ENCODE results near the gene SLC24A3. TPM values are rescaled to one million over a fixed set of nuclear protein-coding genes. Genes with fewer than 3 reads are reported as not detected.

Gene SLC24A3
- total RNA-seq, 1 donor from 2014 or later = 0.62 TPM

DNA sequence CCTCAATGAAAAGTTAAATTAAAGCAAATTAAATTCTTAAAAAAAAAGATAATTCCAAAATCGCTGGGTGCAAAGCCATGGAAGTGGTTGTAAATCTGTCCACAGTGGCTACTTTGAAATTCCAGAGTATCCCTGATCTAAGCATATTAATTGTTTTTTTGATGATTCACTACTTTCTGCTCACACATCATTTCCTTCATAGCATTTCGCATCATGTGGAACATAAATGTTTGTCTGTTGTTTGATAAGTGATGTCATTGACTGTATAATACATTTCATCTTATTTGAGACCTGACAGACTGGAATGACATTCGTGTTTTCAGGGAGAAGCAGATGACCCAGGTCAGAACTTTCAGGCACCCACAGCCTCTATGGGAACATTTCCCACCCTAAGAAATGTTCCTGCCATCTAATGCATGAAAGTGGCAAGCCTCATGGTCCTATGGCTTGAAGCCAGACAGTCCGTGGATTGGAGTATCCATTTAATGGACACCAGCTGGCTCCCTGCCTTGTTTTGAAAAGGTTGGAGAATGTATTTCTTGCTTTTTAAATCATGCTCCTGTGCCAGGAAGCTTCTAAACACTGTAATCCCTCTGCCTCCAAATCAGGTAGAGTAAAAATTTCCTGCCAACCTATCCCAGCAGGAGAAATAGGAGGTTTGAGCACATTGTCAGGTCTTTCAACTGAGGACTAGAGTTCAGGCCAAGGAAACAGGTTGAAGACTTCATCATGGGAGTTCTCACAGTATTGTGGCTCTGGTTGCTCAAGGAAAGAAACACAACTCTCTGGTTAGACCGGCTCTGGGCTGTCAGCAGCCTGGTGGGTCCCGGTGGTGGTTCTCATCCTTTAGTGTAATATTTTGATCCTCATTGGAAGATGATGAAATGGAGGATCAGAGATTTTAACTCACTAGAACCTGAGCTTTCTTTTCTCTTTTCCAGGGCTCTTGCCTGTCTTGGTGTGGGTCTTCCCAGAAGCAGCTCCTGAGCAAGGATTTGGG lies 157.9 kb downstream of the SLC24A3 start:
- no peak for DNase-seq
- ATAC-seq = no peak
- intact Hi-C loops (cut with micrococcal nuclease) = no loop called here

DNA sequence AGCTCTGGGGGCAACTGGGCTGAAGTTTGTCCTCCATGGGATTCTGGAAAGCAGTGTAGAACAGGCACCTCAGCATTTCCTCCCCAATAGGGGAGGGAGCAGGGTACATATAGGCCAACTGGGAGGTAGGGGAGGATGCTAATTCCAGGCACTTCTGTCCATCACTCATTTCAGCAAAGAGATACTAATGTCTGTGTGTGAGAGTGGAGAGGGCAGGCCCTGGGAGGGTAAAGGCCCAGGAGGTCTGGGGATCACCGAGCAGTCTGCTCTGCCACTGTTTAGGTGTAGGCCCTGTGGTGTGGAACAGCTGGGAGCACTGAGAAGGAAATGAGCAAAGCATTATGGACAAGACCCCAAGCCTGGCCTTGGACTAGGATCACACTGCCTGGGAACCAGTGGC lies 158.7 kb downstream of the SLC24A3 start:
- intact Hi-C loops (cut with micrococcal nuclease) = no loop called here
- ATAC-seq = no peak
- DNase-seq = no peak

DNA sequence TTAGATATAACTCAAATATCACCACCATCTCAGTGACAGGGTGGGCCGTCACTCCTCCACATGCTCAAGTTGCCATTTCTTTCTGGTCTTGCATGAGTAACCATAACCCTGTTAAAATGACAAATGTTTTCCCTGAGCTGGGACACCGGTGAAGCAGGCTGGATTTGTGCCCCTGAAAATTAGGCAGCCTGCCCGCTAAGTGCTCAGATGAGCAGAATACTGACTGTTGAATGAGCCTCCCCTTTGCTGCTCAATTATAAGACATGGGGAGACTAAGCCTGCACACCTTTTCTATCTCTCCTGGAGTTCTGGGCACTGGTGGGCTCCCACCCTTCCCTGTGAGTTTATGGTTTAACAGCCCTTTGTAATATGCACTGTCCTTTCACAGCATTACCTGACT lies 161.8 kb downstream of the SLC24A3 start:
- intact Hi-C loops (cut with micrococcal nuclease) = no loop called here
- DNase-seq = no peak

DNA sequence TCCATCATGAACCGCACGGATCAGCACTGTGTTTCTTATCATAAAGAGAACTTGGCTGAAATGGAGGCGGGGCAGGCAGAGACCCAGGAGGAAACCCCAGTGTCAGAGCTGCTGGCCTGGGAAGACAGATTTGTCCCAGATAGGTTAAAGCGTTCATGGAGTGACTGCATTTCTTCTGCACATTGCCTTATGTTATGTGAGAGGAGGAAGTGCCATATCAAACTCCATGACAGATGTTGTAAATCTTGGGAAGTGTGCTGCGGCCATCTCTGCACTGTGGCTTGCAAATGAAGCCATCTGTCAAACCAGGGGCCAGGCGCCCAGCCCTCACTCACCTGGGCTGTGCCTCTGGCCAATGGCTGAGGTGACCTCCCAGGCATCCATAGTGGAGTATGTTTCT lies 163.0 kb downstream of the SLC24A3 start:
- ATAC-seq = peak; percentile 31
- intact Hi-C loops (cut with micrococcal nuclease) = no loop called here
- no peak for DNase-seq

More for the DNA sequence above, 161.8 kb downstream of the SLC24A3 start:
- no peak for ATAC-seq

DNA sequence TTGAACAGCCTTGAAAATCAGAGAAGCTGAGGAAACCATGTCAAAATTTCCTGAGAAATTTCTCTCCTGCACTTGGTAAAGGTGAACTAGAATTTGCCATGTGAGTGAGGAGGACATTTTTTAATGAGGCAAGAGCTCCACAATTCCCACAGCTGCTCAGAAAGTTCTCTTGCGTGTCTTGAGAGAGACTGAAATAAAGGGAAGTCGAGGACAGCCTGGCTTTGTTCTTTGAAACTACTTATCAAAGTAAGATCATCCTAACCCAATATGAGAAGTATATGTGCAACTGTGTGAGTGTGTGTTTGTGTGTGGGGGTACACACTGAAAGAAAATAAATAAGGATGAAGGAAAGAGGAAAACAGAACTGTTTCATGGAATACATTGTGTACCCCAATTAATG lies 163.4 kb downstream of the SLC24A3 start:
- ATAC-seq (no peak), DNase-seq (no peak)
- intact Hi-C loops (cut with micrococcal nuclease) = no loop called here

DNA sequence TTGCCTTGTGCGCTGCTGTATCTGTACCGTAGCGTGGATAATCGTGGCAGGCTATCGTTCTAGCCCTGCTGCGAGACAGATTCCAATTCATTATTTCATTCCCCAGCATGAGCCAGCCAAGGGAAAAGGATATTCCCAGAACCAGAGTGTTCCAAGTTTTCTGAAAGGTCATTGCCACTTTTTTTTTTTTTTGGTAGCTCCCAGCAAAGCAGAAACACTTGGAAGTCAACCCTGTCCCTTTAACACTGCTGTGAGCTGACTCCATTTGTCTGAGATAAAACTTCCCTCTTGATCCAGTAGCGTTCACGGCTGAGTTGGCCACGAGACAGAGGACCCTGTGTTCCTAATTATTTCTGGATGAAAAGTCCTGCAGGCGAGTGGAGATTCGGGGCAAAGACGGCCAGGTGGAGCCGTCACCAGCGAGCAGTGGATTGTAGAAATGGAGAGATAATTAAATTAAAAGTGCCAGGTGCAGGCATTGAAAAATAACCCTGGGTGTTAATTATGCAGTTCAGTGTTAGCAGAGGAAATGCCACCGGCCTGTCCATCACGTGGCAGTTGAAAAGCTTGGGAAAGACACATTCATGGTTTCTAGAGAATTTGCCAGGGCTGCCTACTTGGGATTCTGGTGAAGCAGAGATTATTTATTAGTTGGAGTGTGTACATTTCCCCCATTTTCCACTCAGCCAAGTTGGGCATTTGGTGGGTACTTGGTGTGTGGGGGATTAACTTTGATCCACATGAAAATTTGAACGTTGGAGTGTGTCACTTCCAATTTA lies 164.2 kb downstream of the SLC24A3 start:
- intact Hi-C loops (cut with micrococcal nuclease) = no loop called here
- DNase-seq = peak; percentile 54
- peak; percentile 95 for ATAC-seq

DNA sequence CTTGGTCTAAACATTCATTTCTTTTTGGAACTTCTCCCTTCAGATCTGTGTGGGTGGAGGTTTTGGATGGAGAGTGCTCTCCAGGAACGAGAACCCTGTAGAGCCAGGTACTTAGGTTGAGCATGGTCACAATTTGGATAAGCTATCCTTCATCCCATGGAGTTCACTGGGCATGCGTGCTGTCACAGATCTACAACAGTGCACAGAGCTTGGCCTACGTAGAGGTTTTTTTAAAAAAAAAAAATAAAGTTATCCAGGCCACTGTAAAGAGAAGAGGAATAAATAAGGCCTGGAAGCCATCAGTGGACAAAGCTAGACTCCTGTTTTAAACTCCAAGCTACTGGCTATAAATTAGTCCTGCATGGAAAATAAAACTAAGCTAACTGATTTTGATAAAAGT lies 165.6 kb downstream of the SLC24A3 start:
- DNase-seq (no peak), ATAC-seq (no peak)
- intact Hi-C loops (cut with micrococcal nuclease) = no loop called here

DNA sequence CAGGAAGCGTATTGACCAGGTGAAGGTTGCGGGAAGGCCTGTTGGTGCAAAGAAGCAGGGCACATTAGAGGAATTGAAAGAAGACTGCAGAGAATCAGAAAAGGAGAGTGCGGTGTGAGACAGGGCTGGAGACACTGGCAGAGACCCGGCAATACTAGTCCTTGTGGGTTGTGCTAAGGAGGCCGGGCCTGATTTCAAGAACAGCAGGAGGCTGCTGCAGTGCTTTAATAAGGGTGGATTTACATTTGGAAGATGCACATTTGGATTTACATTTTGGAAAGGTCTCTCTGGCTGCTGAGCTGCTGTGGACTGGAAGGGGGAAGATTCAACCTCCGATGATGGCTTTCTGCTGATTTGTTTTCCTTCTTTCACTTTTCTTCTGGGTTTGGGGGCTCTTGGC lies 167.8 kb downstream of the SLC24A3 start:
- intact Hi-C loops (cut with micrococcal nuclease) = no loop called here
- DNase-seq = no peak
- no peak for ATAC-seq

DNA sequence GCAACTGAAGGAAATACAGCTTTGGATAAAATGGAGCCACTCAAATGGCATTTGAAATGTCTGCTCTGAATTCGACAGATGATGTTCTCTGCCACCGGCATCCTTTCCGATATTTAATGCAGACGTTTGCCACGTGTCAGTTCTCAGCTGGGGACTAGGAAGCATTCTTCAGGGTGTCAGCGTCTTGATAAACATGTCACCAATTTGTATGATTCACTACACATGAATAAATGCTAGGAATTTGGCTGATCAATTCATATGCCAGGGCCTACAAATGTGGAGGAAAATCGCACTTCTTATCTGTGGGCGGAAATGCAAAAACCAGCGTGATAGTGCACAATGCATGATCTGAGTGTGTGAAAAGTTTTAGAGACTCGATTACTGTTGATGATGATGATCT lies 169.5 kb downstream of the SLC24A3 start:
- ATAC-seq (no peak), DNase-seq (no peak)
- intact Hi-C loops (cut with micrococcal nuclease) = no loop called here

DNA sequence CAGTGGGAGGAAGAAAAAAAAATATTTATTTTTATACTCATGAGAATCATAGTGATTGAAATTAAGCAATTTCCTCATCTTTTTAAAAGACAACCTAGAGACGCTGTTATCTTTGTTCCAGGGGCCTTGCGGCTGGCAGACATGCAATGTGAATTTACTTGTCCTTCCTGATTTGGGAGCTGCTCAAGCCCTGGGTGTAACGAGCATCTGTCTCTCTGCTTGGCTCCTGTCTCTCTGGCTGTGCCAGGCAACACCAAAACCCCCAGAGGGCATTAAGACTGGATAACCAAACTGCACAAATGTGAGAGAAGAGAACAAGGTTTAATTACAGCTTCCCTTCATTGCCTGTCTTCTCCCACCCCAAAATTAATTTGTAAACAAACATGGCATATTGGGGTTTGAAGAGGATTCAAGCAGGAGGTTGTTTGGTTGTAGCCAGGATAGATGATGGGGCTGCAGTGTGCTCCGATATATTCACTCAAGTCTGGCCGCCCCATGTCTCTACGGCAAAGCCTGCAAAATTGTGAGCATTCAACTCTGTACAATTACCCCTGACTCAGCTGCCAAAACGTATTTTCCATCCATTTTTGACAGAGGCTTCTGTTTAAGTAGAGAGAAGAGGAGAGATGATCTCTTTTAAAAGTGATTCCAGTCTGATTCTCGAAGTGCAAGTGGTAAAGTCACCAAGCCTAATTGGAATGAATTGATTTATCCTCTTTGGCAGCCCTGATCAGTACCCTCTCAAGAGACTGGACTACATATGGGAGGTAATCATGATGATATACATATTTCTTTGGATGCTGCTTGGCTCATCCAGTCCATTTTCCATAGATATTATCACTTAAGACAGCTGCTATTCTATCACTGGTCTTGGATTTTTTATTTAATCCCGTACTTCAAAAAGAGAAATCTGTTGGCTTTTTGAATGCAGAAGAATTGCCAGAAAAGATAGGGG lies 170.2 kb downstream of the SLC24A3 start:
- DNase-seq = no peak
- ATAC-seq = no peak

DNA sequence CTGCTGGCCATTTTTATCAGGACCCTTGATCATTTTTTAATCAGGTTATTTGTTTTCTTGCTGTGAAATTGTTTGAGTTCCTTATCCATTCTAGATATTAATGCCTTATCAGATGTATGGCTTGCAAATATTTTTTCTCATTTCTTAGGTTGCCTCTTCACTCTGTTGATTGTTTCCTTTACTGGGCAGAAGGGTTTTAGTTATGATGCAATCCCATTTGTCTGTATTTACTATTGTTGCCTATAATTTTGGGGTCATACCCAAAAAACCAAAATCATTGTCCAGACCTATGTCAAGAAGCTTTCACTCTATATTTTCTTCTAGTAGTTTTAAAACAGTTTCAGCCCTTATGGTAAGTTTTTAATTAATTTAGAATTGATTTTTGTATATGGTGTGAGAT lies 172.5 kb downstream of the SLC24A3 start:
- no peak for ATAC-seq
- no peak for DNase-seq
- intact Hi-C loops (cut with micrococcal nuclease) = no loop called here

More for the DNA sequence above, 170.2 kb downstream of the SLC24A3 start:
- intact Hi-C loops (cut with micrococcal nuclease) = no loop called here

DNA sequence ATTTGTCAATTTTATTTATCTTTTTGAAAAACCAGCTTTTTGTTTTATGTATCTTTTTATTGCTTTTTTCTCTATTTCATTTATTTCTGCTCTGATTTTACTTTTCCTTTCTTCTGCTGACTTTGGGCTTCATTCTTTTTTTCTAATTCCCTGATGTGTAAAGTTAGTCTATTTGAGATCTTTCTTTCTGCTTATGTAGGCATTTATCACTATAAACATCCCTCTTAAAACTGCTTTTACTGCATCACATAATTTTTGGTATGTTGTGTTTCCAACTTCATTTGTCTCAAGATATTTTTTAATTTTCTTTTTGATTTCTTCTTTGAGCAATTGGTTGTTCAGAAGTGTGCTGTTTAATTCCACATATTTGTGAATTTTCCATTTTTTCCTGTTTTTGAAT lies 174.8 kb downstream of the SLC24A3 start:
- DNase-seq (no peak), ATAC-seq (no peak)
- intact Hi-C loops (cut with micrococcal nuclease) = no loop called here

DNA sequence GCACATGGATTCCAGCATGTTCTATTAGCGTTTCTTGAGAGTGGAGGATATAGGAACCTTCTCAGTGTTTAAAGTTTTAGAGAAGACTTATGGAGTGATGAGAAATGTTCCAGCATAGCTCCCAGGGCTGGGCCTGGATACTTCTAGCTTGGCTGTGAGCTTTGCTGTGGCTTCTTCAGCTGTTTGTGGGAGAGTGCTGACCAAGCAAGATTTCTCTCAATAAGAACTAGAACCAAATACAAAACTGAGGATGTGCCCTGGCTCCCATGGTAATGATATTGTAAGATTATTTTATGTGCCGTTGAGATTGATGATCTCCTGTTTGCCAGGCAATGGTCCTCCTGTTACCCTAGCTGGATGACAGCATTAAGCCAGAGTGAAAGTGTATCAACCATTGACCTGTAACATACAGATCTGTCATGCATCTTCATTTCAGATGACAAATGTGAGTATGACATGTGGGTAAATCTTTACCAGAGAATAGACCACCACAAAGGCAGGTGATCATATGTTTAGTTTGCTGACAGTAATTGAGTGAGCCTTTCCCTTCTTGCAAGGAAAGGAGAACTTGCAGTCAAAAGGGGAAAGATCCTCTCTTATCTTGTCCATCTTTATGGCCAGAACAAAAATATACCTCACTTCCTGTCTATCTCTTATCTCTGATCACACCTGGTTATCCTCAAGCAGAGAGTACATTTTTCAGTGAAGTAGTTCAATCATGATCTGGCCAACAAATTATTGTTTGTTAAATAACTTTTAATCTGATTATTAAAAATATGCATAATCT lies 180.1 kb downstream of the SLC24A3 start:
- DNase-seq (no peak), ATAC-seq (no peak)
- intact Hi-C loops (cut with micrococcal nuclease) = no loop called here

DNA sequence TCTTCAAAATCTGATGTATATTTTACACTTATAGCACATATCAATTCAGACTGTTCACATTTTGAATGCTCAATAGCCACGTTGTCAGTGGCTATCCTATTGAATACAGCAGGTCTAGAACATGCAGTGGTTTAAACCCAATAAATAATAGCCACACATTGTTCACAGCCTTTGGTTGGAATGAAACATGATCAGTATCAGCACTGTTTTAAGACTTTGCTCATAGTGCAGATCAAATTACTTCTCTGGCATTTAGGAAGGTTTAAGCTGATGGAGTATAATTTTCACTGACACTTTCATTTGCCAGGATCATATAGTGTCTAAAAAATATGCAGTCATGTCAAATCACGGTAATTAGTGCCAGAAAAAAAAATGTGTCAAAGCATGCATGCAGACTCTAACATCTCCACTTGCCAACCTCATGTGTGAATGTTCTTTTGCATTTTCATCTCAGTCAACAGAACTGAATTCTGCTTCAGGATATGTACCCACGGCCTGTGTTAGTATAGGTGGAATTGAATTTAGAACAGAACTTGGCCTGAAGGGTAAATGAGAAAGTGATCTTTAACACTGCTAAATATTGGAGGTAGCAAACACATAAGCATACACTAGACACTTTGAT lies 184.1 kb downstream of the SLC24A3 start:
- intact Hi-C loops (cut with micrococcal nuclease) = no loop called here
- DNase-seq (no peak), ATAC-seq (no peak)

DNA sequence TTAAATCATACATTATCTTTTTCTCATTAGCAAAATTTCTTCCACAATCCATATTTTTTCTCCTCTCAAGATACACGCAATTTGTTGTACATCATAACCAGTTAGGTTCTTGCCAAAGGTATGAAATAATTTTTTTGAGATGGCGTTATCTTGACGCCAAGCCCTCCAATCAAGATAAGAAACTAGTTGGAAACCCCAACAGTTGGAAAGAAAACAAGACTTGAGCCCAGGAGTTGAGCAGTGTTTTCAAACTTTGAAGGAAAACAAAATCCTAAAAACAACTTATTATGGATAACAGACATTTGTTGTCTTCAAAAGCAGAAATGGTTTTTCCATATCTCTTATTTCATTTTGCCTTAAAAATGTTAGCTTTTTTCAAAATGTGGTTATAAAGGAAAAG lies 184.8 kb downstream of the SLC24A3 start:
- intact Hi-C loops (cut with micrococcal nuclease) = no loop called here
- DNase-seq (no peak), ATAC-seq (no peak)

DNA sequence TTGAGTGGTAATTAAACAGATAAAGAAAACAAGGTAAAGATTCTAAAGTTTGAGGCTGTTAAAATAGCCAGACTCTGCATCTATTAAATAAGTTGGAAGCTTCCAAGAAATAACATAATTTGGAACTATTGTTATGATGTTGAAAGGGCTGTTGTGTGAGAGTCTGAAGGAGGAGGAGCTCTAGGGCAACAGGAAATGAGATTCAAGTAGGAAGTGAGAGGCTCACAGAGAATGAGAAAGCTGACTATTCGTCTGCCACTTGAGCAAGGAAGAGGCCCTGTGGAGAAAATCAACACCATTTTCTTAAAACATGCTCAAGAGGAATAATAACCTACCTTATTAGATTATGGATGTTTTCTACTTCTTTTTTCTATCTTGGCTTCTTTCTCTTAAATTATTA lies 185.2 kb downstream of the SLC24A3 start:
- no peak for ATAC-seq
- no peak for DNase-seq
- intact Hi-C loops (cut with micrococcal nuclease) = no loop called here

DNA sequence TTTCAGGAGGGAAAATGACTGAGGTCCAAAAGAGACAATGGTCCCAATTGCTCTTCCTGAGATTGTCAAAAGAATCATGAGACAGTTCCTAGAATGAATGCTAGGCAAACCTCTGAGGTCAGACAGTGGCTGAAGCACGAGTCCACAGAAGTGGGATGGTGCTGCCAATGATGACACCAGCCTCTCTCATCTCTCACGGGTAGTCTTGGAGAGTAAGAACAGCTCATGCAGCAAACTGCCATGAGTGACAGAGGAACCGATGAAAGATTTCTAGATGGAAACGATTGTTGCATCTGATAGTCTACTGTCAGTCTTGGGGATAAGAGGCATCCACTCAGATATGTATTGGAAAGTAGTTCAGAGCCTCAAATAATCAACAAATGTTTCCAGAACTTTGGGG lies 188.7 kb downstream of the SLC24A3 start:
- intact Hi-C loops (cut with micrococcal nuclease) = no loop called here
- DNase-seq (no peak), ATAC-seq (no peak)

DNA sequence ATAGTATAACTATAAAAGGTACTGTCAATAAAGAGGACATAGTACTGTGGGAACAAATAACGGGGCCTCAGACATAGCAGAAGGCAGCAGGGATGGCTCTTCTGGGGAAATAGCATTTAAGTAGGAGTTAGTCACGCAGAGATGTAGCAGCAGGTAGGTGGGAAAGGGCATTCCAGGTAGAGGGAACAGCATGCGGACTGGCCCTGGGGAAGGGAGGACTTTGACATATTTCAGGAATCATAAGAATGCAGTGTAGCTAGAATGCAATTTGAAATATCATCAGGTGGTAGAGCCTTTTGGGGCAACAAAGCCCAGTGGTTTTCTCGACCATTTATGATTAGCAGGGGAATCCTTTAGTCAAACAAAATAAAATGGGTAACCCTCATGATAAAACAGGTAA lies 191.1 kb downstream of the SLC24A3 start:
- intact Hi-C loops (cut with micrococcal nuclease) = no loop called here
- ATAC-seq (no peak), DNase-seq (no peak)
